HG03135 (cell line): Measurements from ENCODE around the gene ALKBH4.
A peak's percentile ranks its signal among the peaks of the same experiment; 100 is the strongest.

Source experiments
- ATAC-seq: cut with Tn5 transposase; IDR thresholded peaks from one replicate; pipeline ENCODE4 v1.9.1; 2021; ENCODE audit warnings: mild to moderate bottlenecking, moderate library complexity; ENCODE audit not compliant: unreplicated experiment

ALKBH4 gene

GRCh38 chr7:102429141-102429899 lies 35.3 kb downstream of the ALKBH4 start:
- ATAC-seq, result no peak

- no peak for ATAC-seq
These were observed 37.7 kb downstream of the ALKBH4 start for GRCh38 chr7:102427019-102427405.

GRCh38 chr7:102426268-102427018 lies 38.2 kb downstream of the ALKBH4 start:
- peak; percentile 56 for ATAC-seq

- ATAC-seq, result peak; percentile 69
These were observed 38.9 kb downstream of the ALKBH4 start for GRCh38 chr7:102425639-102426267.

- ATAC-seq, result no peak
These were observed 39.9 kb downstream of the ALKBH4 start for GRCh38 chr7:102424787-102425218.

GRCh38 chr7:102424129-102424551 lies 40.5 kb downstream of the ALKBH4 start:
- ATAC-seq, result no peak

- ATAC-seq, result no peak
These were observed 42.9 kb downstream of the ALKBH4 start for GRCh38 chr7:102421706-102422240.

GRCh38 chr7:102418592-102418991 lies 46.1 kb downstream of the ALKBH4 start:
- ATAC-seq, result no peak

- no peak for ATAC-seq
These were observed 47.6 kb downstream of the ALKBH4 start for GRCh38 chr7:102417105-102417504.

GRCh38 chr7:102416406-102416805 lies 48.3 kb downstream of the ALKBH4 start:
- no peak for ATAC-seq

GRCh38 chr7:102415685-102416225 lies 48.9 kb downstream of the ALKBH4 start:
- ATAC-seq, result no peak

- ATAC-seq, result no peak
These were observed 51.1 kb downstream of the ALKBH4 start for GRCh38 chr7:102413611-102414010.

- ATAC-seq, result no peak
These were observed 51.6 kb downstream of the ALKBH4 start for GRCh38 chr7:102413091-102413490.

- ATAC-seq, result no peak
These were observed 52.1 kb downstream of the ALKBH4 start for GRCh38 chr7:102412548-102412947.

- no peak for ATAC-seq
These were observed 53.7 kb downstream of the ALKBH4 start for GRCh38 chr7:102410918-102411317.

GRCh38 chr7:102410123-102410522 lies 54.5 kb downstream of the ALKBH4 start:
- no peak for ATAC-seq

GRCh38 chr7:102409340-102409739 lies 55.3 kb downstream of the ALKBH4 start:
- ATAC-seq, result no peak

- ATAC-seq, result peak; percentile 43
These were observed 56.1 kb downstream of the ALKBH4 start for GRCh38 chr7:102408530-102408929.

- no peak for ATAC-seq
These were observed 56.8 kb downstream of the ALKBH4 start for GRCh38 chr7:102407910-102408309.
